HG03457 (cell line): ENCODE data around the gene PLGRKT.
"Not testable (repeated sequence)": the region's sequence is repeated elsewhere in the genome, so short reads cannot be mapped to it uniquely, and the experiment has no call there.

ENCODE experiments used
- ATAC-seq: cut with Tn5 transposase; IDR thresholded peaks from one replicate; pipeline ENCODE4 v1.9.1; 2021; ENCODE audit warnings: moderate number of reproducible peaks; ENCODE audit not compliant: unreplicated experiment

Gene PLGRKT

DNA sequence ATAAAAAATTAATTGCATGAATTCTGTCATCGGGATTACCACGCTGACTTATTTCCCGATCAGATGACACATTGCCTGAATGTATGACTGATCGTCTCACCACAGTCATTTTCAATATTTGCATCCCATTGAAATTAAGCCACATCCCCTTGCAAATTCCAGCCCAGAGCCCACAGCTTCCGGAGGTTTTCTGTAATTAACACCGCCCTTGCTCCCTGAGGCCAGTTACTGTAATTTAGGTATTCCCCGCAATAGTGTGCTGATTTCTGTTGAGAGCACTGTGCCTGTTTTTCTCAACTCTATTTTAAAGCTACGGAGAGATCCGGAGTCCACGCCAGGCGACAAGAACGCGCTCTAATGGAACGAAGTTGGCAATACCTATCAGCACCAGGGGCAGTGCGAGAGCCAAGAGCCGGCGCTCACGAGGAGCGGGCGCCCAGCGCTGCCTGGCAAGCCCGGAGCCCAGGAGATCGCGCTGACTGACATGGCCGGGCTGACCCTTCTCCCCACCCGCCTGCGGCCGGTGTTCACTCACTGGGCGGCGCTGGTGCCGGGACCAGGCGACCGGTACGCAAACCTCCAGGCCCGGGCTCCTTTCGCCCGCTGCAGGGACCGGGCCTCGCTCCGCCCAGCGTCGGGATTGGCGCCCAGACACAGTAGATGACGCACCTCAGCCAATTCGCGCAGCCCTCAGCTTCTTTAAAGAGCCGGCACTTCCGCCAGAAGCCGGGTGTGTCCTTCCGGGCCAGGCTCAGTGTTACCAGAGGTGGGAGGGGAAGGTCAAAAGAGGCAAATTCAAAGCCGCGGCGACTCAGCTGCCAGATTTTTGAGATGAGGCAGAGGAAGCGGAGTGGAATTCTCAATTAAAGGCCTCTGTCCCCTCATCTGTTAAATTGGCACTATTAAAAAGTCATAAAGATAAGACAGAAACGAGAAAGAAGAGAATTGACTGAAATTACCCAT lies at the start of gene PLGRKT:
PLGRKT (minus strand) TSS at position 672 of the 963 bp plus-strand sequence. CDS start 5,948 bp downstream, outside the sequence.
- ATAC-seq: peak; percentile 81

- no peak for ATAC-seq
These were observed 49.3 kb upstream of the PLGRKT start for GRCh38 chr9:5486988-5487387.

DNA sequence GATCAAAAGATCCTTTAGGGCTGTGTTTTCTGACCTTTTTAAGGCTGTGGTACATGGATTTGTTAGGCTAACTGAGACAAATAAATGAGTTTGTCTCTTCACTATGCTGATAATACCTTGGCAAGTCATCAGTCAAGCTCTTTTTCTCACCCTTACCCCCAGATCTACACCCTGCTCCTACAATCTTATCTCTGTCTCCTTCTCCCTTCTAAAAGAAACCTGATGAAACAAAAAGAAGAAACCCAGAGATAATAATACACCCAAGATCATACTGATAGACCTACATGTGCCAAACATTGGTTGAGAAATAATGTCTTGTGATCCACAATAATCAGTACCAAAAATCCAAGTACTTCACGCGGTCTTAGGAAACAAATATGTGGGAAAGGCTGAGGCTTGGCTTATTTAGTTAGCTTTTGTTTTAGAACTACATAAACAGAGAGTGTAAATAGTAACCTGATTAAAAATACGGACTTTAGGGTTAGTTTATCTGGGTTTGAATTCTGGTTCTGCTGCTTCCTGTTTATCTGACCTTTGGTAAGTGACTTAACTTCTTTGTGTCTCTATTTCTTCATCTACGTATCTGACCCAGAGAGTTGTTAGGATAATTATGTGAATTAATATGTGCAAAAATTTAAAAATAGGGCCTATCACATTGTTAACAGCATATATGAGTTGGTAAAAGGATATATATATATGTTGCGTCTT lies 47.8 kb upstream of the PLGRKT start:
- ATAC-seq: no peak

DNA sequence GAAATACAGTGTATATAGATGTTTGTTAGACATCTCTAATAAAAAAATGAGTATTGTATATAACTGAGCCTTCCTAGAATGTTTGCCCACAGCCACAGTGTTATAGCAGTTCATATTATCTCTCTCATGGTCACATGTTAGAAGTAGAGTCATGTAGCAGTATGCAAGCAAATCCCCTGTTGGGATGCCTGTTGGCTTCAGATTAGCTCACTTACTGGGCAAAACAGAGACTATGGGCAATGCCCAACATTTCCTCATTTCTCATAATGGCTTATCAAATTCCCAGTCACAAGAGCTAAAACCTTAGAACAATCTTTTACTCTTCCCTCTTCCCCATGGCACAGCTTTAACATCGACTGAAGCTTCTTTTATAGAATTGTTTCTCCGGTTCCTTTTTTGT lies 45.6 kb upstream of the PLGRKT start:
- no peak for ATAC-seq

DNA sequence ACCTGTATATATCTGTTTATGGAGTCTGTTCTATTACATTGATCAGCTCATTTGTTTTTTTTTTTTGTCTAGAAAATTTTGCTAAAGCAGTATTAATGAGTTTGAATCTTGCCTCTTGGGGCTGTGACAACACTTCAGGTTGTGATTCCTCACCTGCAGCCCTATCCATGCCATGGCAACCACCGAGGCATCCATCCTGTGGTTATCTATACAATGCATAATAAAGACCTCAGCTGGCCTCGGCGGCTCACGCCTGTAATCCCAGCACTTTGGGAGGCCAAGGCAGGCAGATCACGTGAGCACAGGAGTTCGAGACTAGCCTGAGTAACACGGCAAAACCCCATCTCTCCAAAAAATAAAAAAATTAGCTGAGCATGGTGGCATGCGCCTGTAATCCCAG lies 44.5 kb upstream of the PLGRKT start:
- ATAC-seq: no peak

GRCh38 chr9:5481322-5482040 lies 43.8 kb upstream of the PLGRKT start:
- no peak for ATAC-seq

GRCh38 chr9:5480919-5481318 lies 43.2 kb upstream of the PLGRKT start:
- ATAC-seq: no peak

DNA sequence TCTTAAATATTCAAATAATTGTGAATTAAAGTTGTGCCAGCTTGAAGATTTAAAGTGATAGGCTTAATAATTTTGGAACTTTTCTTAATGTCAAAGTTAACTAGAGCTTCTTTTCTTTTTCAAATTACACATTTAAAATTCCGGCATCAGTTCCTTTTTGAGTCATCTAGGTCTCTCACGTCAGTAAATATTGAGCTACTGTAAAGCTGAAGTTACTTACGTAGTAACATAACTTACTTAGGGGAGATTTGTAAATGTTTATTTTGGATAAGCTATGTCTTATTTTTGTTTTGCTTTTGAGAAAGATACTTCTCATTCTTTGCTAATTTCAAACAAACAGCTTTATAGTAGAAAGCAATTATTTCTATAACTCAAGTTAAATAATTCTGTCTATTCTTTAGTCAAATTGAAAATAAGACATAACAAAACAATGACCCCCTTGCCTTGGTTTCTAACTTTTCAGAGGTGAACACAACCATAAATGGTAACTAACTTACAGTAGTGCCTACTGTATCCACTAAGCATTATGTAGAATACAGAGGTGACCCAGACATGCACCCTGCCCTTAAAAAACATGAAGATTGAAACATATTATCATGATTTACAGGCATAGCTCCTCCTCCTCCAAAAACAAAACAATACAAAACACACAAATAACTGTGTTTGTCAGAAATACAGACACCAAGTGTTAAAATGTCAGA lies 42.4 kb upstream of the PLGRKT start:
- no peak for ATAC-seq

DNA sequence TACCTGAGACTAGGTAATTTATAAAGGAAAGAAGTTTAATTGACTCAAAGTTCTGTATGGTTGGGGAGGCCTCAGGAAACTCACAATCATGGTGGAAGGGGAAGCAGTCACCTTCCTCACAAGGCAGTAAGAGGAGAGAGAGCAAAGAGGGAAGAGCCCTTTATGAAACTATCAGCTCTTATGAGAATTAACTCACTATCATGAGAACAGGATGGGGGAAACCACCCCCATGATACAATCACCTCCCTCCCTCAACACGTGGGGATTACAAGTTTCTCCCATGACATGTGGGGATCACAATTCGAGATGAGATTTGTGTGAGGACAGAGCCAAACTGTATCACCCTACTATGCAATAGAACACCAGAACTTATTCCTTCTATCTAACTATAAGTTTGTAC lies 40.5 kb upstream of the PLGRKT start:
- no peak for ATAC-seq

DNA sequence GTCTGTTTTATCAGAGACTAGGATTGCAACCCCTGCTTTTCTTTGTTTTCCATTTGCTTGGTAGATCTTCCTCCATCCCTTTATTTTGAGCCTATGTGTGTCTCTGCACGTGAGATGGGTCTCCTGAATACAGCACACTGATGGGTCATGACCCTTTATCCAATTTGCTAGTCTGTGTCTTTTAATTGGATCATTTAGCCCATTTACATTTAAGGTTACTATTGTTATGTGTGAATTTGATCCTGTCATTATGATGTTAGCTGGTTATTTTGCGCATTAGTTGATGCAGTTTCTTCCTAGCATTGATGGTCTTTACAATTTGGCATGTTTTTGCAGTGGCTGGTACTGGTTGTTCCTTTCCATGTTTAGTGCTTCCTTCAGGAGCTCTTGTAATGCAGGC lies 37.9 kb upstream of the PLGRKT start:
- not testable (repeated sequence) for ATAC-seq

GRCh38 chr9:5470816-5471215 lies 33.1 kb upstream of the PLGRKT start:
- no peak for ATAC-seq

- no peak for ATAC-seq
These were observed 32.4 kb upstream of the PLGRKT start for GRCh38 chr9:5470122-5470521.

GRCh38 chr9:5468850-5469249 lies 31.1 kb upstream of the PLGRKT start:
- no peak for ATAC-seq

- ATAC-seq: no peak
These were observed 29.0 kb upstream of the PLGRKT start for GRCh38 chr9:5466766-5467165.

GRCh38 chr9:5466005-5466404 lies 28.3 kb upstream of the PLGRKT start:
- ATAC-seq: no peak

GRCh38 chr9:5464831-5465330 lies 27.2 kb upstream of the PLGRKT start:
- ATAC-seq: not testable (repeated sequence)

DNA sequence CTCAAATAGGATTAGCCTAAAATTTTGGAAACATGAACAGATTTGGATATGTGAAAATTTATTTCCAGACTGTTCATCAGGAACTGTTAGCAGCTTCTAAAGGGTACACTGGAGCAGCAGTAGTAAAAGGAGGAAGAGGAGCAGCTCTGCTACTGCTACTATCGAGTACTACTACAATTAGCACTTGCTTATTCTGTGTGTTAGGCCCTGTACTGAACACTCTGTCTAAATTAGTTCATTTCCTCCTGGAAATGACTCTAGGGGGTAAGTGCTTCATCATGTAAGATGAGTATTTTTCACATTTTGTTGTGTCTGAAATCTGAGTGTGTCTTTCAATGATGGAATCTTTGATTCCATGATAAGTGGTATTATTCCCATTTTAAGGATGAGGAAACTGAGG lies 22.4 kb upstream of the PLGRKT start:
- ATAC-seq: no peak

- peak; percentile 38 for ATAC-seq
These were observed 21.6 kb upstream of the PLGRKT start for GRCh38 chr9:5459289-5459829.

GRCh38 chr9:5455181-5455580 lies 17.5 kb upstream of the PLGRKT start:
- ATAC-seq: no peak

DNA sequence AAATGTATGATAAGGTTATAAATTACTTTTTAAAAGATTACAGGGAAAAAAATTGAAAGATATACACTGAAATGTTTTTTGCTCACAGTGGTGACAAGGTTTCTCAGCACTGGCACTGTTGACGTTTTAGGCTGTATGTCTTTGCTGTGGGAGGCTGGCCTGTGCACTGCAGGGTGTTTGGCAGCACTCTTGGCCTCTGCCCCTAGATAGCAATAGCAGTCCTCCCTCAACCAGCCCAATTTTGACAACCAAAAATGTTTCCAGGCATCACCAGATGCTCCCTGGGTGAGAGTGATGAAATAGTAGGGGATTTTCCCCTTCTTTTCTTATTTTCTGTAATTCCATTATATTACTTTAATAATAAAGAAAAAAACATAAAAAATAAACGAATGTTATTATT lies 15.9 kb upstream of the PLGRKT start:
- no peak for ATAC-seq
